GM12878 (cell line): ENCODE measurements around the gene DUSP8. TPM values are rescaled to one million over a fixed set of nuclear protein-coding genes. Genes with fewer than 3 reads are reported as not detected.

Source experiments
- BHLHE40 ChIP-seq, 2 experiments: fragments of 450-650 bp in 1 of 2; IDR thresholded peaks; 2 replicates each; pipeline ENCODE4 v1.6.1; 2011 to 2017; ENCODE audit warnings: low read depth in 2 of 2, borderline replicate concordance in 1 of 2, improper control_type of control experiment in 1 of 2, low read length in 1 of 2, mild to moderate bottlenecking in 1 of 2
- CTCF ChIP-seq, 3 experiments: IDR thresholded peaks in 2 of 3; conservative IDR thresholded peaks in 1 of 3; 2 replicates each; pipeline ENCODE4 v1.5.1; 2011; ENCODE audit warnings: low read depth in 3 of 3, low read length in 3 of 3, mild to moderate bottlenecking in 3 of 3, control low read depth in 2 of 3, moderate library complexity in 2 of 3, inconsistent platforms in 1 of 3, mixed read lengths in 1 of 3; ENCODE audit not compliant: control insufficient read depth in 2 of 3, insufficient read depth in 1 of 3; ENCODE audit errors: extremely low read depth in 1 of 3
- EZH2 ChIP-seq: IDR thresholded peaks from 2 replicates; pipeline ENCODE4 v1.6.1; 2012; ENCODE audit warnings: low read depth, mild to moderate bottlenecking, control low read depth, inconsistent platforms, low read length, borderline replicate concordance; ENCODE audit not compliant: control insufficient read depth
- KDM1A ChIP-seq: fragments of 200-600 bp; sonication (generic); IDR thresholded peaks from 2 replicates; pipeline ENCODE4 v1.6.1; 2016; ENCODE audit warnings: borderline replicate concordance
- MXI1 ChIP-seq: fragments of 150-350 bp; IDR thresholded peaks from 2 replicates; pipeline ENCODE4 v1.6.1; 2011; ENCODE audit warnings: low read depth, mild to moderate bottlenecking, inconsistent platforms, low read length, improper control_type of control experiment
- PRDM15 ChIP-seq: fragments of 450-650 bp; formaldehyde crosslinking; IDR thresholded peaks from 2 replicates; pipeline ENCODE4 v1.4.0; 2020; ENCODE audit warnings: mild to moderate bottlenecking, moderate library complexity
- RBBP5 ChIP-seq: fragments of 200-600 bp; sonication (generic); conservative IDR thresholded peaks from 2 replicates; pipeline ENCODE4 v1.6.1; 2016
- SMC3 ChIP-seq: IDR thresholded peaks from 2 replicates; pipeline ENCODE4 v1.6.1; 2011; ENCODE audit warnings: low read length, improper control_type of control experiment, borderline replicate concordance
- YY1 ChIP-seq: IDR thresholded peaks from 2 replicates; pipeline ENCODE4 v1.6.1; 2011; ENCODE audit warnings: low read depth, mild to moderate bottlenecking, low read length
- ZBTB33 ChIP-seq: fragments of 450-650 bp; IDR thresholded peaks from 2 replicates; pipeline ENCODE4 v1.6.1; 2017; ENCODE audit warnings: mild to moderate bottlenecking
- ZNF592 ChIP-seq: fragments of 450-650 bp; IDR thresholded peaks from 2 replicates; pipeline ENCODE4 v1.6.1; 2017; ENCODE audit warnings: mild to moderate bottlenecking, moderate library complexity
- polyA plus RNA-seq, 11 experiments: library from polyadenylated mRNA; depleted of rRNA in 4 of 11; unstranded in 6 of 11; stranded (reverse) in 5 of 11; fragments of >200 nt; fragmentation: Nextera tagmentation in 4 of 11; fragmentation: Illumina TruSeq in 1 of 11; extraction: Ambion mirVana in 4 of 11; extraction: Trizol in 1 of 11; gene quantifications; 1 replicate in 1 of 11; 2 replicates in 10 of 11; pipeline versions ENCODE4 v1.2.1 to v1.2.3, GENCODE V29; 2011 to 2016; ENCODE audit warnings: inconsistent platforms in 2 of 11, missing spikeins in 2 of 11, low read depth in 1 of 11
- total RNA-seq, 4 experiments: library from RNA; depleted of rRNA in 3 of 4; stranded (reverse); fragments of >200 nt in 3 of 4; fragmentation: Illumina TruSeq in 1 of 4; extraction: Trizol in 1 of 4; gene quantifications; 2 replicates each; pipeline versions ENCODE4 v1.2.1 to v1.2.3, GENCODE V29; 2013 to 2021

DUSP8 gene
- total and polyA plus RNA-seq, 10 of the 15 experiments (the other 5 are each of a cell fraction or from before 2014, with no cell fraction given): 0.04 to 1.7 (median 0.26) TPM; not detected in 6

GRCh38 chr11:1515082-1516060 lies 56.7 kb downstream of the DUSP8 start (continued):
- no peak for TF ChIP-seq ZNF592
- 0 out of 2 replicates have a peak, but pooled peaks have one; percentile 28 for TF ChIP-seq YY1
- no peak for TF ChIP-seq ZBTB33
- TF ChIP-seq MXI1: no peak
- no peak for TF ChIP-seq EZH2
- TF ChIP-seq PRDM15 (CRISPR knock-in tag): no peak
- TF ChIP-seq KDM1A: no peak
- TF ChIP-seq BHLHE40 (IDR thresholded peaks at IDR 0.05; ENCODE audit: borderline replicate concordance in 1 of 2, low read depth in 2 of 2, low read length in 1 of 2): peak in 1 of 2 experiments; percentile 26; a peak in 1 of 4 replicates
- peak; percentile 73 to 86 (median 84) for TF ChIP-seq CTCF (IDR thresholded peaks at IDR 0.05 in 2 of 3, conservative IDR thresholded peaks at IDR 0.05 in 1 of 3; ENCODE audit: control insufficient read depth in 2 of 3, extremely low read depth in 1 of 3, insufficient read depth in 1 of 3, low read depth in 3 of 3, low read length in 3 of 3)
- no peak for TF ChIP-seq RBBP5
- TF ChIP-seq SMC3: peak; percentile 73
